ENCODE results near the gene ZNF75A. TPM values are rescaled to one million over a fixed set of nuclear protein-coding genes. Genes with fewer than 3 reads are reported as not detected.
"Not testable (repeated sequence)": the region's sequence is repeated elsewhere in the genome, so short reads cannot be mapped to it uniquely, and the experiment has no call there.

Gene ZNF75A
- total RNA-seq, 3 donors from 2014 or later, result 19.0 to 33.1 (median 30.8) TPM

DNA sequence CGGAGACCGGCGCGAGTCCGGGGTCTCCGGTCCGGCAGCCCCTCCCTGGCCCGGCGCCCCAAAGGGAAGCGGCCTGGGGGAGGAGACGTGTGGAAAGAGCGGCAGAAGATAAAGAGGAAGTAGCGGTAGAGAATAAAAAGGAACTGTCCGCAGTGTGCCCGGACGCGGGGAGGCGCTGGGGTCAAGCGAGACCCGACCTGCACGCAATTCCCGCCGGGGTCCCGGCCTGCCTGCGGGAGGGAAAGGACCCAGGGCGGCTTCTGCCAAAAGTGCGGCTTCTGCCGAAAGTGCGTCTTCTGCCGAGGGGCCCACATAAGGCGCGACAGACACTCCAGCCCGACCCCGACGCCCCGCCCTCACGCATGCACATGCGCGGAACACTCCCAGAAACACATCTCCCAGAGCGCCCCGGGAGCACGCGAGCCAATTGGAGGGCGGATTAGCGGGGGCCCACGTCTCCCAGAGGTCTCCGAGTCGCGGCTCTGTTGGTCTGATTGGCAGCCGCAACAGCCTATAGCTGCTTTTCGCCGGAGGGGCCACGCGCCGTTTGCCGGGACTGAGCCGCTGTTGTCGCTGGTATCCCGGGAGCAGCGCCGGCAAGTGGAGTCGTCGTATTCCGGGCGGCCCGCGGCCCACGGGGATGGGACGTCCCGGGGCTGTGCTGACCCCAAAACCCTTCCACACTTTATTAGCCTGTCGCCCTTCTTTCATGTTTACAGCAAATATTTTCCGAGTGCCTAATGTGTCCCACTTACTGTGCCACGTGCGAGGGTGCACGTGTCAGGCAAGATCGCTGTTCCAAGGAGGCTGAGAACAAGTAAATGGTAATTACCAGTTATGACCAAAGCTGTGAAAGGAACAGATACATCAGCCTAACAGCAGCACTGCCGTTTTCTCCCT is 40.9 kb upstream of the ZNF75A start:
- H3K4me3 ChIP-seq, result peak overlapping the region; percentile 38
- no peaks in the 10 kb centered on the region for H3K36me3 ChIP-seq (ENCODE audit: low read depth)
- ATAC-seq, result peak; percentile 93
- H3K4me1 ChIP-seq (ENCODE audit: low read depth), result peaks cover 6% of the 10 kb centered on the region
- intact Hi-C loops (cut with DNase I, micrococcal nuclease), result no loop called here
- TF ChIP-seq, protein P1, sequence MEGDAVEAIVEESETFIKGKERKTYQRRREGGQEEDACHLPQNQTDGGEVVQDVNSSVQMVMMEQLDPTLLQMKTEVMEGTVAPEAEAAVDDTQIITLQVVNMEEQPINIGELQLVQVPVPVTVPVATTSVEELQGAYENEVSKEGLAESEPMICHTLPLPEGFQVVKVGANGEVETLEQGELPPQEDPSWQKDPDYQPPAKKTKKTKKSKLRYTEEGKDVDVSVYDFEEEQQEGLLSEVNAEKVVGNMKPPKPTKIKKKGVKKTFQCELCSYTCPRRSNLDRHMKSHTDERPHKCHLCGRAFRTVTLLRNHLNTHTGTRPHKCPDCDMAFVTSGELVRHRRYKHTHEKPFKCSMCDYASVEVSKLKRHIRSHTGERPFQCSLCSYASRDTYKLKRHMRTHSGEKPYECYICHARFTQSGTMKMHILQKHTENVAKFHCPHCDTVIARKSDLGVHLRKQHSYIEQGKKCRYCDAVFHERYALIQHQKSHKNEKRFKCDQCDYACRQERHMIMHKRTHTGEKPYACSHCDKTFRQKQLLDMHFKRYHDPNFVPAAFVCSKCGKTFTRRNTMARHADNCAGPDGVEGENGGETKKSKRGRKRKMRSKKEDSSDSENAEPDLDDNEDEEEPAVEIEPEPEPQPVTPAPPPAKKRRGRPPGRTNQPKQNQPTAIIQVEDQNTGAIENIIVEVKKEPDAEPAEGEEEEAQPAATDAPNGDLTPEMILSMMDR (IDR thresholded peaks at IDR 0.05), result no peak
- H3K9me3 ChIP-seq, result no peaks in the 10 kb centered on the region
- peak; percentile 95 to 98 (median 97) for DNase-seq

DNA sequence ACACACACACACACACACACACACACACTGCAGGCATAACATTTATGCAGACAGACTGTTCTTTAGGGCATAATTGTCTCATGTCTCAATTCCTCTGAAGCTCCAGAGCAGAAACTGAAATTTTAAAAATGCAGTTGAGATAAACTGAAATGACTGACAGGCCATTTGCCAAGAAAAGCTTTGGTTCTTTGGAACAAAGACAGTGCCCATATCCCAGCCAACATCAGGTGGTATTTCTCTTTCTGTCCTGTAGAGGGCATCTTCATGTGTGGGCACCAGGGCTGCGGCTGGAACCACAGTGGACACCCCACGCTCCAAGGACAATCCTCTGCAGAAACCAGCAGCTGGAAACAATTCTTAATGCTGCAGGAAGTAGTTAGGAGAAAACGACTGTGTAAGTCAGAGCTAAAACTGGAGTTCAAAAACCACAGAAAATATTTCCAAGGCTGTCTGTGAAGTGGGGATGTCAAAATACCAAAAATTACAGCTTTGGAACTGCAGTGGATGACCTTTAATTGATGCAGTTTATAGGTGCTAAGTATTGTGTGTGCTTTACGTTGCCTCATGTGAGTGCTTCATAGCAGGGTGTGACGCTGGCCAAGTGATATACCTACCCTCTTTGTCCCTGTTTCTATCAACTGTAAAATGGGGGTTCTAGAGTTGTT is 38.3 kb upstream of the ZNF75A start:
- Histone ChIP-seq H3K9me3 (no peaks in the 10 kb centered on the region), H3K36me3 (ENCODE audit: low read depth) (no peaks in the 10 kb centered on the region), H3K4me1 (ENCODE audit: low read depth) (peaks cover 6% of the 10 kb centered on the region), H3K4me3 (no peak overlapping the region)
- DNase-seq (no peak), ATAC-seq (no peak)
- TF ChIP-seq, protein P1 (IDR thresholded peaks at IDR 0.05), result peak; percentile 13
- intact Hi-C loops (cut with DNase I, micrococcal nuclease), result no loop called here

DNA sequence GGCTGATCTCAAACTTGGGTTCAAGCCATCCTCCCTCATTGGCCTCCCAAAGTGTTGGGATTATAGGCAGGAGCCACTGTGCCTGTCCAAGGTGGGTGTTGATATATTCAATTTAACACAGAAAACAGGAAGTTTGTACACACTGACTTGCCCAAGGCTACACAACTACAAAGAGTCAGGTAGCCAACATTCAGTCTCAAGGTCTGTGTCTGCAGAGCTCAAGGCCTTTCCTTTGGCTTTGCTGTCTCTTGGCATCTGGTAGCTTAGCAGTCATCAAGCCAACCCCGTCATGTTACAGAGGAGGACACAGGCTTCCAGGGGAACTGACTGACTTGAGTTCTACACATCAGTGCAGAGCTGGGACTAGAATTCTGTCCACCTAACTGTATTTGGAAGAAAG is 37.0 kb upstream of the ZNF75A start:
- ATAC-seq (no peak), DNase-seq (no peak)
- Histone ChIP-seq H3K4me3 (no peak overlapping the region), H3K36me3 (ENCODE audit: low read depth) (no peaks in the 10 kb centered on the region), H3K4me1 (ENCODE audit: low read depth) (peaks cover 6% of the 10 kb centered on the region), H3K9me3 (no peaks in the 10 kb centered on the region)
- intact Hi-C loops (cut with DNase I, micrococcal nuclease), result no loop called here
- TF ChIP-seq, protein P1 (IDR thresholded peaks at IDR 0.05), result no peak

DNA sequence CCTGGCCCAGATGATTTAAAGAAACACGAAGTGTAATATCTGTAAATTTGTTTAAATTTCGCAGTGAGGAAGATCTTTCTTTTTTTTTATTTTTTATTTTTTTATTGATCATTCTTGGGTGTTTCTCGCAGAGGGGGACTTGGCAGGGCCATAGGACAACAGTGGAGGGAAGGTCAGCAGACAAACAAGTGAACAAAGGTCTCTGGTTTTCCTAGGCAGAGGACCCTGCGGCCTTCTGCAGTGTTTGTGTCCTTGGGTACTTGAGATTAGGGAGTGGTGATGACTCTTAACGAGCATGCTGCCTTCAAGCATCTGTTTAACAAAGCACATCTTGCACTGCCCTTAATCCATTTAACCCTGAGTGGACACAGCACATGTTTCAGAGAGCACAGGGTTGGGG is 34.6 kb upstream of the ZNF75A start:
- DNase-seq; intact Hi-C loops (cut with DNase I, micrococcal nuclease); H3K4me1 ChIP-seq (ENCODE audit: low read depth); H3K36me3 ChIP-seq (ENCODE audit: low read depth); H3K4me3 ChIP-seq; H3K9me3 ChIP-seq; ATAC-seq: not testable (repeated sequence)

DNA sequence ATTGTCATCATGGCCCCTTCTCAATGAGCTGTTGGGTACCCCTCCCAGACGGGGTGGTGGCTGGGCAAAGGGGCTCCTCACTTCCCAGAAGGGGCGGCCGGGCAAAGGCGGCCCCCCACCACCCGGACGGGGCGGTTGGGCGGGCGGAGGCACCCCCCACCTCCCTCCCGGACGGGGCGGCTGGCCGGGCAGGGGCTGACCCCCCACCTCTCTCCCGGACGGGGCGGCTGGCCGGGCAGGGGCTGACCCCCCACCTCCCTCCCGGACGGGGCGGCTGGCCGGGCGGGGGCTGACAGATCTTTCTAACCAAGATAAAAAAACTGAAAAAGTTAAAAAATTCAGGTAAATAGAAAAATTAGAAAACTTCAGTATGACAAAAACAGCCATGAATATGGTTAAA is 34.0 kb upstream of the ZNF75A start:
- DNase-seq; ATAC-seq; H3K4me1 ChIP-seq (ENCODE audit: low read depth); H3K4me3 ChIP-seq; intact Hi-C loops (cut with DNase I, micrococcal nuclease); H3K9me3 ChIP-seq; H3K36me3 ChIP-seq (ENCODE audit: low read depth): not testable (repeated sequence)

DNA sequence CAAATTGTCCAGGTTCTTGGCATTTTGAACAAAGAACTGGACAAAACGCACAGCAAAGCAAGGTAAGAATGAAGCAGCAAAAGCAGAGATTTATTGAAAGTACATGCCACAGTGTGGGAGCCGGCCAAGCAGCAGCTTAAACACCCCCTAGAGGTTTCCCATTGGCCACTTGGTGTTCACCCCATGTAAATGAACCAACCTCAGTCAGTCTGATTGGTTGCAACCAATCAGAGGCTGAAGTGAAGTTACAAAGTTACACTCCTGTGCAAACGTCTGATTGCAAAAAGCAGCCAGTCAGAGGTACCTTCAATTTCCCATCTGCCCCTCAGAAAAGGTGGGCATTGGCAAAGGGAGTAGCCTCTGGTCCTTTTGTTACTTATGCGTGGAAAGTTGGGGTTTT is 30.8 kb upstream of the ZNF75A start:
- H3K4me3 ChIP-seq, result no peak overlapping the region
- TF ChIP-seq, protein P1 (IDR thresholded peaks at IDR 0.05), result no peak
- no peaks in the 10 kb centered on the region for H3K36me3 ChIP-seq (ENCODE audit: low read depth)
- intact Hi-C loops (cut with DNase I, micrococcal nuclease), result no loop called here
- no peak for DNase-seq
- no peaks in the 10 kb centered on the region for H3K4me1 ChIP-seq (ENCODE audit: low read depth)
- ATAC-seq, result no peak
- no peaks in the 10 kb centered on the region for H3K9me3 ChIP-seq
